AG09309 (cell line): ENCODE measurements around the gene OR10A4.
"Not testable (repeated sequence)": the region's sequence is repeated elsewhere in the genome, so short reads cannot be mapped to it uniquely, and the experiment has no call there.

Experiments used
- DNase-seq: peaks from one replicate; pipeline ENCODE4 v3.0.0-alpha.2; 2010; ENCODE audit warnings: low read depth
- H3K4me3 ChIP-seq: 2 replicates; pipeline ENCODE4 v1.5.1; 2011; ENCODE audit warnings: mild to moderate bottlenecking, low read depth, low read length, moderate library complexity; ENCODE audit not compliant: control insufficient read depth
- TF ChIP-seq, protein P1 (sequence below): IDR thresholded peaks from 2 replicates; pipeline ENCODE4 v1.5.1; 2011; ENCODE audit warnings: mild to moderate bottlenecking, low read depth, low read length, inconsistent platforms; ENCODE audit not compliant: insufficient read depth, control insufficient read depth; ENCODE audit errors: missing control alignments

The OR10A4 gene

DNA sequence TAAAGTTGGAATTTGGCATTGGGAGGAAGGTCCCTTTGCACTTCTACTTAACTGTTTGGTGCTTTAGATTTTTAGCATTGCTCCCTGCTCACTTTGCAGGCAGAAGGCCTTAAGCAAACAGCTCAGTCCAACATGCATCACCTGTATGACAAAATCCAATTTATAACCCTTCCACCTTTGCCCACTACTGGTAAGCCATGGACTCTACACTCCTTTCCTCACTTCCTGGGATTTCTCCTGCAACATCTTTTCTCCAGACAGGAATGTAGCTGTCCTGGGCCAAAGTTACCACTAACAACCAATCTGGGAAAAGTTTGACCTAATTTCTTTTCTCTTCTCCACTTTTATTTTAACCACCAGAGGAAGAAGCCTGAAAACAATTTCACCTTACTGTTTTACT lies 17.7 kb downstream of the OR10A4 start:
- TF ChIP-seq, protein P1, sequence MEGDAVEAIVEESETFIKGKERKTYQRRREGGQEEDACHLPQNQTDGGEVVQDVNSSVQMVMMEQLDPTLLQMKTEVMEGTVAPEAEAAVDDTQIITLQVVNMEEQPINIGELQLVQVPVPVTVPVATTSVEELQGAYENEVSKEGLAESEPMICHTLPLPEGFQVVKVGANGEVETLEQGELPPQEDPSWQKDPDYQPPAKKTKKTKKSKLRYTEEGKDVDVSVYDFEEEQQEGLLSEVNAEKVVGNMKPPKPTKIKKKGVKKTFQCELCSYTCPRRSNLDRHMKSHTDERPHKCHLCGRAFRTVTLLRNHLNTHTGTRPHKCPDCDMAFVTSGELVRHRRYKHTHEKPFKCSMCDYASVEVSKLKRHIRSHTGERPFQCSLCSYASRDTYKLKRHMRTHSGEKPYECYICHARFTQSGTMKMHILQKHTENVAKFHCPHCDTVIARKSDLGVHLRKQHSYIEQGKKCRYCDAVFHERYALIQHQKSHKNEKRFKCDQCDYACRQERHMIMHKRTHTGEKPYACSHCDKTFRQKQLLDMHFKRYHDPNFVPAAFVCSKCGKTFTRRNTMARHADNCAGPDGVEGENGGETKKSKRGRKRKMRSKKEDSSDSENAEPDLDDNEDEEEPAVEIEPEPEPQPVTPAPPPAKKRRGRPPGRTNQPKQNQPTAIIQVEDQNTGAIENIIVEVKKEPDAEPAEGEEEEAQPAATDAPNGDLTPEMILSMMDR = no peak
- no peak for DNase-seq

DNA sequence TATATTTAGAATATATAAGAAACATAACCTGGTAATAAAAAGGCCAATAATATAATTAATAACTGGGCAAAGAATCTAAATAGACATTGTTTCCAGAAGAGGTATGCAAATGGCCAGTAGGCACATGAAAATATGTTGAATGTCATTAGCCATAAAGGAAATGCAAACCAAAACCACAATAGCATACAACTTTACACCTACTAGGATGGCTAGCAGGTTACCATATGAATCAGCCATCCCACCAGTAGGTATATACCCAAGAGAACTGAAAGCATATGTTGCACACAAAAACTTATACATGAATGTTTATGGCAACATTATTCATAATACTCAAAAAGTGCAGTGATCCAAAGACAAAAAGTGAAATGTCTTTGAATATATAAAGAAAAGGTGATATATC lies 18.6 kb downstream of the OR10A4 start:
- DNase-seq = no peak
- no peak overlapping the region for H3K4me3 ChIP-seq
- TF ChIP-seq, protein P1 = no peak

More for the DNA sequence above, 17.7 kb downstream of the OR10A4 start:
- no peak overlapping the region for H3K4me3 ChIP-seq

DNA sequence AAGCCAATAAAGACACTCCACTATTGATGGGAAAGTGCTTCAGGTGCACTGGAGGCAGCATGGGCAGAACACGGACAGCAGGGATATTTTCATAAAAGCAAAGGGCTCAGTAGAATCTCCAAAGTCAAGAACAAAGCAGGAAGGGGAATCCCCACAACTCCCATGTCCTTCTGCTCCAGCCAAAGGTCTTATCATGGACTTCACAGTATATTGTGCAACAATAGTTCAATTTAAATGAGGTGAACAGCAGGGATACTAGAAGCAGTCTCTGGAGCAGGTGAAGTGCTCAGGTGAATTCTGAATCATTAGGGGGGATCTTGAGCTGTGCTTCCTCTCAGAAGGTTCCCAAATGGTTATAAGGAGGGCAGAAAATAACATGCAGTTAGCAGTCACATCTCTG lies 22.5 kb downstream of the OR10A4 start:
- TF ChIP-seq, protein P1 = no peak
- H3K4me3 ChIP-seq = no peak overlapping the region
- no peak for DNase-seq

DNA sequence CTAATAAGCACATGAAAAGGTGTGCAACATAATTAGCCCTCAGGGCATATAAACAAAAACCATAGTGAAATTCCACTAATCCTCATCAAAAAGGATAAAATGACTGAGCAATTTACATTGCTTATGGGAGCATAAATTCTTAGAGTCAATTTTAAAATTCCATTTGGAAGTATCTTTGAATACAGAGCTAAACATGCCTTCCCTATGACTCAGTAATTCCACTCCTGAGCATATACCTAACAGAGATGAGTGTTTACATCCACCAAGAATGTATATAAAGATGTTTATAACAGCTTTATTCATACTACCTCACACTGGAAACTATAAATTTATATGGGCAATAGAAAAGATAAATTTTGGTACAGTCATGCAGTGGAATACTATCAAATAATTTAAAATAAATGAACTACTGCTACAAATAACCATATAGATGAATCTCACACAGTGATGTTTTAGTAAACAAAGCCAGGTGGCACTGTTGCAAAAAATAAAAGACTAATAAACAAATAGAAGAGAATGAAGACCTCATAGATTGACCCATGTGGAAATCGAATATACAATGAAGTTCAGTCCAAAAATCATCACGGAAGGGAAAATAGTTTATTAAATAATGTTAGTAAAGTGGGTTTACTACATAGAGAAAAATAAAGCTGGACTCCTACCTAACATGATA lies 24.0 kb downstream of the OR10A4 start:
- no peak overlapping the region for H3K4me3 ChIP-seq
- TF ChIP-seq, protein P1 = no peak
- no peak for DNase-seq

DNA sequence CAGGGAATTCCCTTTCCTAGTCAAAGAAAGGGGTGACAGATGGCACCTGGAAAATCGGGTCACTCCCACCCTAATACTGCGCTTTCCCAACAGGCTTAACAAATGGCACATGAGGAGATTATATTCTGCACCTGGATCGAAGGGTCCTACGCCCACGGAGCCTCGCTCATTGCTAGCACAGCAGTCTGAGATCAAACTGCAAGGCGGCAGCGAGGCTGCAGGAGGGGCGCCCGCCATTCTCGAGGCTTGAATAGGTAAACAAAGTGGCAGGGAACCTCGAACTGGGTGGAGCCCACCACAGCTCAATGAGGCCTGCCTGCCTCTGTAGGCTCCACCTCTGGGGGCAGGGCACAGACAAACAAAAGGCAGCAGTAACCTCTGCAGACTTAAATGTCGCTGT lies 28.4 kb downstream of the OR10A4 start:
- H3K4me3 ChIP-seq, DNase-seq: not testable (repeated sequence)

DNA sequence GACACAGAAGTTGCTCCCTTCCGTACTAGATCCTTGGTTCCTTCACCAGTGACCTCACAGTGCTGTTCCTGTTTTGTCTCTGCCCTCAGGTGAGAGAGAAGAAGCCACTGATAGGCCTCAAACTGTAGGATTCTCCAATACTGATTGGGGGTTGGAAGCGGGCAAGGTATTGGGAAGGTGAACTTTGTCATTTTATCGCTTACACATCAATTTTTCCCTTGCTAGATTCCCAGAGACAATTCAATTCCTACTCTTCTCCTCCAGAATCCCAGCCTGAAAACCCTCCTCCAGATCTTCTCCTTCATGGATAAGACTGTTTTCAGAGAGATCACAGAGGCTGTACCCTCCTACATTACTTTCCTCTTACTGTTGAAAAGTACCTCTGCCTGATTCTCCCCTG lies 35.0 kb downstream of the OR10A4 start:
- no peak overlapping the region for H3K4me3 ChIP-seq
- no peak for DNase-seq
- TF ChIP-seq, protein P1 = no peak

DNA sequence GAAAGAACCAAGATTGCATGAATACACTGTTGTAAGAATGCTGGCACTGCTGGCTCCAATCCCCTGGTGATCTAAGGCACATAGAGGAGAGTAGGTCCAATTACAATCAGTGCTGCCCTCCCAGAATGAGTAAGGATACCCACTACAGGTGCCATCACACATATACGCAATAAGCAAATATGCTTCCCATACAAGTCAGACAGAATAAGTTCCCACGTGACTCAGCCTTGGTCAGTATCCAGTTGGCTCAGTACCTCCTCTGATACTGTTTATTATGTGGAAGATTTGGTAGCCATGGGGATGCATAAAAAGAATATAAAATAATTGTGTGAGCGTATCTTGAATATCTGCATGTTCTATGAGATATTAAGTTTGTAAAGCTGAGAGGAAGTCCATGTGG lies 35.5 kb downstream of the OR10A4 start:
- TF ChIP-seq, protein P1 = no peak
- DNase-seq = no peak
- no peak overlapping the region for H3K4me3 ChIP-seq
